HL-60/S4 treated with phorbol 12-myristate 13-acetate at 8.2 ng/mL for 4 days and 3 days (cell line): ENCODE measurements around the gene RHOD.

ENCODE experiments used
- in situ Hi-C: fragments of 300-500 bp; cut with MboI; formaldehyde crosslinking; loops from 2 replicates; pipeline ENCODE4 v1.15.0; 2022; ENCODE audit warnings: low sequenced_read_pairs

Gene RHOD

DNA sequence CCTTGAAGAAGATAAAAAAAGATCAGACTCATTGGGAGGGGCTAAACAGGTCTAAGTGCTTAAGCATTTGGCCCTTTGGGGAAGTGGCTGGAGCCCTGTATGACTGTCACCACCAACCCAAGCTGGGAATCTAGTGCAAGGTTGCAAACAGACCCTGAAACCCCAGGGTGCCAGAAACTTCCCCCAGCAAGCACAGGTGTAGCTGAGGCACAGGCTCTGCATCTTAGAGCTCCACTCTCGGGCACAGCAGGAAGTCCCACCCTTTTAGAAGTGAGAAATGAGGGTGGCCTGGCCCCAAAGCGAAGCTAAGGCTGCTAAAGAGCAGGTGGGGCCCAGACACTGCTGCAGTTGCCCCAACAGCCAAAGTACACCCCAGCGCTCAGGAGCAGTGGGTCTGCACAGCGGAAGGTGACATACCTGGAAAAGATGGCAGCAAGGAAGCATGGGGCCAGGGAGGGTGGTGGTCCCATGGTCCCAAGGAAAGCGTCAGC is 56.6 kb downstream of the RHOD start:
- in situ Hi-C loops: no loop called here

DNA sequence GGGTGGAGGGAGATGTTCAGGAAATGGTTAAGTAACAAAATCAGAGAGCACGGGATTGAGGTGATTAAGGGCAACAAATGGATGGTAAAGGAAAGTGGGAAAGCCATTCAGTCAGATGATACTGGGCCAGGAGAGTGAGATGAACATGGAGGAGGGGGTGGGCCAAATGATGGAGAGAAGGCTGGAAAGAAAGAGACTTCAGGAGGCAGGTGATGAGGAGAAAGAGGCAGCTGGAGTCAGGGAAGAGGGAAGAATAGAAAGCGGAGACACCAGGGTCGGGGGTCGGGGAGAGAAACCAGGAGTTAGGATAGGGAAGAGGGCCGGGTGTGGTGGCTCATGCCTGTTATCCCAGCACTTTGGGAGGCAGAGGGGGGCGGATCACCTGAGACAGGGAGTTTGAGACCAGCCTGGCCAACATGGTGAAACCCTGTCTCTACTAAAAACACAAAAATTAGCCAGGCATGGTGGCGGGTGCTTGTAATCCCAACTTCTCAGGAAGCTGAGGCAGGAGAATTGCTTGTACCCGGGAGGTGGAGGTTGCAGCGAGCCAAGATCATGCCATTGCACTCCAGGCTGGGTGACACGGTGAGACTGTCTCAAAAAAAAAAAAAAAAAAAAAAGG is 57.7 kb downstream of the RHOD start:
- in situ Hi-C loops: no loop called here

DNA sequence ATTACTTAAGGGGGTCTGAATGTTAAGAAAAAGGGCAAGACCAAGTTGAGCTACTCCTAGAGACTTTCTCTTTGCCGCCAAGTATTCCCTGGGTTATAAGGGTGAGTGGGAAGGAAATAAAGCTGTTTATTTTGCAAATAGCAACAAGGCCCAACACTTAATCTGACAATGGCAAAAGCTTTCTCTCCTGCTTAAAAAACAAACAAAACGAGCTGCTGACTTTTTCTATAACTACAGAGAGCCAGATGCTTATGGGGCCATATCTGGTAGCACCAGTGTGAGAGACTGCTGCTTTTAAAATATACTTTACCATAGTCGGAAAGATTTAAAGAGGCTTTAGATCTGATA is 60.1 kb downstream of the RHOD start:
- in situ Hi-C loops: no loop called here

DNA sequence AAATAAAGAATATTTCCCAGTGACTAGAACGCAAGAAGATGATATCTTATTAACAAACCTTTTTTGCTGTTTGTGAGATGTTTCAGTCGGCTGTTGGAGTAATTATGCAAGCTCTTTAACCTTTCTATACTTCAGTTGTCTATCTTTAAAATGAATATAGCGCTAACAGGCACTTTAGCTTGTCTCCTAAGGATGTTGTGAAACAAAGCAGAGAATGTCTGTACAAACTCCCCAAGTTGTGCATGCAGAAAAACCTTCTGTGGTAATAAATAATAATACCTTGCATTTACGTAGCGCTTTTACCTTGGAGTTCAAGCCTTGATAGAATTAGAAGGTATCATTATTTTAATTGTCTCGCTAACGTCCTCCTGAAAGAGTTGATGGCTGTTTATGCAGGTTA is 60.5 kb downstream of the RHOD start:
- in situ Hi-C loops: no loop called here

DNA sequence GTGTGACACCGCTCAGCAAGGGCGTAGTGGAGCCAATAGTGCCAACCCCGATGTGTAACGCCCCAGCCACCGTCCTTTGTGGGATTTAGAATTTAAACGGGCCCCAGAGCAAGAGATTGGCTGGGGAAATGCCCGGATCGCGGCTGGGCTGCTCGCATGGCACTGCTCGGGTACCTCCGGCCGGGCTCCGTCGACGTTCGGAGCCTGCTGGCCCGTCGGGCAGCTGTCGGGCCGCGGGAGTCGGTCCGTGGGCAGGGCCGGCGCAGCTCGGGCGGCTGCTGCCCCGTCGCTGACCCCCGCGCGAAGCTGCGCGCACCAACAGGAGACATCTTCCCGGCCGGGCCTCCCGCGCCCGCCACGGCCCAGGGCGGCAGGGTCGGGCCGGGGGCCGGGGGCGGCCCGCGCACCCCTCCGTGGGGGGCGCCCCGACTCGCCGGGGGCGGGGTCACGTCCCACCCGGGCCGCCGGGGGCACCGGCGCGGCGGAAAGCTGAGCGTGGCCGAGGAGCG is 61.1 kb downstream of the RHOD start:
- in situ Hi-C loops: no loop called here

DNA sequence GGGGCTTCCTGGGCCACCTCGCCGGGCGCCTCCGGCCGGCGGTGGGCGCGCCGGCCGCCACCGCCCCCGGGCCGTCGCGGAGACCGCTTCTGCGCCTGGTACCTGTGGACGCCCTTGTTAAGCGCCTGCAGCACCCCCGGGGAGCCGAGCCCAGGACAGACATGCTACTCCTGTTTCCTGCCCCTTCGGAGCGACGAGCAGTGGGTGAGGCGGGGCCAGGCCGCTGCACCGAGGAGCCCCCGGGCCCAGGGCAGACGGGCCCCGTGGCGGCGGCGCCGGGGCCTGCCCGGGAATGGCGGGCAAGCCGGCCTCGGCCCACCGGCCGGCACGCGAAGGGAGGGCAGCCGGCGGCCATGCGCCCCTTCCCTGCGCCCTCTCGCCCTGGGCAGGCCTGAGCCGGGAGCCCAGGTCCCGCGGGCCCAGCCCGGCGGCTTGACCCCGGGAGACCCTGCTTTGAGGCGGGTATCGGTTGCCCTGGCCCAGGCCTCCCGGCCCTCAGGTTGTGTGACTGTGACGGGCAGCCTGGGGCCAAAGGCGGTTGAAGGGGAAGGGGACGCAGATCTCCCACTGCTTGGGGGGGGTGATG is 61.6 kb downstream of the RHOD start:
- in situ Hi-C loops: no loop called here

DNA sequence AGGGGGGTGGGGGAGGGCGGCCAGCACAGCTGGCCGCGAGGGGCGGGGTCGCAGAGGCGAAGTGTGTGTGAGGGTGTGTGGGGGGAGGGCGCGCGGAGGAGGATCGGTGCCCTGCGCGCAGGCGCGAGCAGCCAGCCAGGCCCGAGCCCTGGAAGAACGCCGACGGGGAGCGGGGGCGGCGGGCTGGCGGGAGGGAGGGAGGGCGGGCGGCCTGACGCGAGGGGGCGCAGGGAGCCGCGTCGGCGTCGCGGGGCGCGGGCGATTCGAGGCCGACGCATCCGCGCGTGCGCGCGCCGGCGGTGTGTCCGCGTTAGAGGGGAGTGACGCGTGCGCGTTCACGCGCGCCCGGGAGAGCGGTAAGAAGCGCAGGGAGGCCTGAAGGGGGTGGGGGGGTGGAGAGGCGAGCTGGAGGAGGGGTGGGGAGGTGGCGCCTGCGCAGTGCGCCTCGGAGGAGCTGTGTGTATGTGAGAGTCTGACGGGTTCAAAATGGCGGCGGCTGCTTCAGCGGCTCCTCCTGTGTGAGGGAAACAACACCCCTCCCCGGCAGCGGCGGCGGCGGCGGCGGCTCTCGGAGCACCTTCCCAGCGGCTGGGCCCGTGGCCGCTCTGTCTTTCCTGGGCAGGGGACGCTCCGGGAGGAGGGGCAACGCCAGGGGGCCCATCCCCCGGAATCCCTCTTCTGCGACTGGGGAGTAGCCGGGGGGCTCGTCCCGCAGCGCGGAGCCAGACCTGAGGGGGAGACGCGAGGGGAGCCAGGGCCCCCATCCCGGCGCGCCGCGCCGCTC is 62.3 kb downstream of the RHOD start, which contains the start of gene KDM2A:
TSS of gene KDM2A (plus strand) at position 463 of the 784 bp plus-strand sequence. CDS start 2,054 bp downstream, outside the sequence.
- in situ Hi-C loops: no loop called here

DNA sequence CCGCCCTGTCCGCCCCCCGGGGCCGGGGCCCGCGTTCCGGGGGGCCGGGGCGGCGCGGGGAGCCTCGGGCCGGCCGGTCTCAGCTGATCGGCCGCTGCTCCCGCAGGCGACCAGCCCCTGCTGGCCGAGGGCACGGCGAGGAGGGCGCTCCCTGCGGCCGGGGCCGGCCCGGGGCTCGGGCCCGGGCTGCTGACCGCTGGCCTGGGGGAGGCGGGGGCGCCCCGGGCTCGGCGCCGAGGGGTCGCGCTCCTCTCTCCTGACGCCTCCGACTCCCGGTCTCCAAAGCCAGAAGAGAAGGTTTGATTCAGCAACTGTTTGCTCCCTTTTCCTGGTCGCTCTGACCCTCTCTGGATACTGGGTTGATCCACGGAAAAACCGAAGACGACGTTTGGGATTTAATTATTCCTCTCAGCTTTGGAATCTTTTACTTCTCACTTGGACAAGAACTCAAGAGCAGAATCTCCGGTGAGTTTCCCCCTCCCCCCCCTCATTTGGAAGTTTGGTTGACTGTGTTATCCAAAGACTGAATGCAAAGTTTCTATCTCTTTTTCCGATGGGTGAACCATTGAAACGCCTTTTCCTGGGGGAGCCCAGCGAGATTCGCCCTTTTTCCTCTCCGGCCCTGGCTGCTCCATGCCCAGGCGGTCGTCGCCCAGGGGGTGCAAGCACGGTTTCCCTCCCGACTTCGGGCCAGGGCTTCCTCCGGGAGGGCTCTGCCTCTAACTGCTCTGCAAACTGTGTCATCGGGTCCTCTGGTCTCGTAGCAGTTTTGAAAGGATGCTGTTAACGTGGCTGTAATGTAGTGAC is 63.1 kb downstream of the RHOD start:
- in situ Hi-C loops: no loop called here

DNA sequence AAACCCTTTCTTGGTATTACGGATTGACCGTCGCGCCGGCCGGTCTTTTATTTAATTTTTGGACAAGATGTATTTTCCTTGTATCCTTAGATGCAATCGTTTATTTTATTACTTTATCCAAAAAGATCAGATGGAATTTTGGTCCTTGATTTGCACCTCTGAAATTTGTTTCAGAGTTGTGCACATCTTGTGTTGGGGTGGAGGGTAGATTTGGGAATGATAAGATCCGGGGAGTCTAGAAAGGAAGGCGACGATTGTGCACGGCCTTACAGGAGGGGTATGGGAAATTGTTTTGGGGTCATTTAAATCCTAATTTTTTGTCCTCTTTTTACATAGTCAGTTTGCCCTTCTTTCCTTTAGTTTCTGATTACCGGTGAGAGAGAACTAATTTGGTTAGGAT is 63.8 kb downstream of the RHOD start:
- in situ Hi-C loops: no loop called here

DNA sequence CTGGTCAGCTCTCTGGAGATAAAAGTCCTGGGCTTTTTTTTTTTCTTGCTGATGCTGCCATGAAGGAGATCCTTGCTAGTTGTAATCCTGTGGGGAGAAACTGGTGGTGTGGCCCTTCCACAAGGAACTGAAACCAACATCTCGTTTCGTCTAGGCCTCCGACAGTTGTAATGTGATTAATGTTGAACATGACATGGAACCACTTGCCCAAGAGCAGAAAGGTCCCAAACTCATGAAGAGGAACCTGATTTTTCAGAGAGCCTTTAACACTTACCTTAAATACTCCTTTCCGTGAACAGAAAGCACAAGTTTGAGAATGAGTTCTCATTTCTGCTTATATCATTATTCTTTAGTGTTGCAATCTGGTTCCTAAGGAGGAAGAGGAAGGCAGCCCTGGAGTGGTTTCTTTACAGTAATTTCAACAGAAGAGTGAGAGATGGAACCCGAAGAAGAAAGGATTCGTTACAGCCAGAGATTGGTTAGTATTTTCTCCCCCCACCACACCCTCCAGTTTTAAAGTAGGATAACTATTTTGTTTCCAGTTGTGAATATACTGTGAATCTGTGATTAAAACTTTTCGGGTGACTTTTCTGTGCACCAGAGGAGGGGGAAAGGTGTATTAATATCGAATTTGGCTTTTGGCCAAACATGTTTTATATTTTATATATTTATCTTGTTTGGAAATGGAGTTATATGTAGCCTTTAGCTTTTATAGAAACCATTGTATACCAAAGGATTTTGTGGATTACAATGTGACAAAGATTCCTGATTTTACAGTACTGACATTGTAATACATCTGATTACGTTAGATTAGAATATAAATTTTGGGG is 64.4 kb downstream of the RHOD start:
- in situ Hi-C loops: no loop called here
